ENCODE data around the gene SLX9. TPM values are rescaled to one million over a fixed set of nuclear protein-coding genes. Genes with fewer than 3 reads are reported as not detected.
"Not testable (repeated sequence)": the region's sequence is repeated elsewhere in the genome, so short reads cannot be mapped to it uniquely, and the experiment has no call there.

Gene SLX9
- total RNA-seq, 1 donor from 2014 or later: 31.8 TPM

DNA sequence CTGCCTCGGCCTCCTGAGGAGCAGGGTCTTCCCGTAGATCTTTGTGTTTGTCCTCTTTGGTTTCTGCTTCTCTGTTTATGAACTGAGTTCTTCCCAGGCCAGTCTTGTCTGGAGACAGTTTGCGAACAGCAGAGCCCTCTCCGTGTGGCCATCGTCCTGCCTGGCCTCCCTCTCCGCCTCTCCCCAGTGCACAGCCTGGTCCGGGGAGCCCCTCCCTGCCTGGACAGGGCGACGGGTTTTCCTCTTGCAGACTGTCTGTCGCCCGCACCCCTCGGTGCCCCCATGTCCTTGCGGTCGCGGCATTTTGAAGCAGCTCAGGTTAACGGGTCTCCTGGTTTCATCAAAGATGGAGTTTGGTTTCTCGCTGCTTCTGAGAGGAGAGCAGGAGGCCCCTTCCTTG lies 34.8 kb downstream of the SLX9 start:
- TF ChIP-seq, protein P1, sequence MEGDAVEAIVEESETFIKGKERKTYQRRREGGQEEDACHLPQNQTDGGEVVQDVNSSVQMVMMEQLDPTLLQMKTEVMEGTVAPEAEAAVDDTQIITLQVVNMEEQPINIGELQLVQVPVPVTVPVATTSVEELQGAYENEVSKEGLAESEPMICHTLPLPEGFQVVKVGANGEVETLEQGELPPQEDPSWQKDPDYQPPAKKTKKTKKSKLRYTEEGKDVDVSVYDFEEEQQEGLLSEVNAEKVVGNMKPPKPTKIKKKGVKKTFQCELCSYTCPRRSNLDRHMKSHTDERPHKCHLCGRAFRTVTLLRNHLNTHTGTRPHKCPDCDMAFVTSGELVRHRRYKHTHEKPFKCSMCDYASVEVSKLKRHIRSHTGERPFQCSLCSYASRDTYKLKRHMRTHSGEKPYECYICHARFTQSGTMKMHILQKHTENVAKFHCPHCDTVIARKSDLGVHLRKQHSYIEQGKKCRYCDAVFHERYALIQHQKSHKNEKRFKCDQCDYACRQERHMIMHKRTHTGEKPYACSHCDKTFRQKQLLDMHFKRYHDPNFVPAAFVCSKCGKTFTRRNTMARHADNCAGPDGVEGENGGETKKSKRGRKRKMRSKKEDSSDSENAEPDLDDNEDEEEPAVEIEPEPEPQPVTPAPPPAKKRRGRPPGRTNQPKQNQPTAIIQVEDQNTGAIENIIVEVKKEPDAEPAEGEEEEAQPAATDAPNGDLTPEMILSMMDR (IDR thresholded peaks at IDR 0.05; ENCODE audit: unreplicated experiment): no peak
- Mint-ChIP-seq H3K36me3 (peaks cover 13% of the 10 kb centered on the region), H3K27me3 (ENCODE audit: low read depth) (no peaks in the 10 kb centered on the region), H3K4me3 (no peak overlapping the region), H3K27ac (no peak overlapping the region), H3K9me3 (no peaks in the 10 kb centered on the region), H3K4me1 (peaks cover 7% of the 10 kb centered on the region)
- no peak for DNase-seq (ENCODE audit: low spot score in 2 of 2, unreplicated experiment in 2 of 2)

DNA sequence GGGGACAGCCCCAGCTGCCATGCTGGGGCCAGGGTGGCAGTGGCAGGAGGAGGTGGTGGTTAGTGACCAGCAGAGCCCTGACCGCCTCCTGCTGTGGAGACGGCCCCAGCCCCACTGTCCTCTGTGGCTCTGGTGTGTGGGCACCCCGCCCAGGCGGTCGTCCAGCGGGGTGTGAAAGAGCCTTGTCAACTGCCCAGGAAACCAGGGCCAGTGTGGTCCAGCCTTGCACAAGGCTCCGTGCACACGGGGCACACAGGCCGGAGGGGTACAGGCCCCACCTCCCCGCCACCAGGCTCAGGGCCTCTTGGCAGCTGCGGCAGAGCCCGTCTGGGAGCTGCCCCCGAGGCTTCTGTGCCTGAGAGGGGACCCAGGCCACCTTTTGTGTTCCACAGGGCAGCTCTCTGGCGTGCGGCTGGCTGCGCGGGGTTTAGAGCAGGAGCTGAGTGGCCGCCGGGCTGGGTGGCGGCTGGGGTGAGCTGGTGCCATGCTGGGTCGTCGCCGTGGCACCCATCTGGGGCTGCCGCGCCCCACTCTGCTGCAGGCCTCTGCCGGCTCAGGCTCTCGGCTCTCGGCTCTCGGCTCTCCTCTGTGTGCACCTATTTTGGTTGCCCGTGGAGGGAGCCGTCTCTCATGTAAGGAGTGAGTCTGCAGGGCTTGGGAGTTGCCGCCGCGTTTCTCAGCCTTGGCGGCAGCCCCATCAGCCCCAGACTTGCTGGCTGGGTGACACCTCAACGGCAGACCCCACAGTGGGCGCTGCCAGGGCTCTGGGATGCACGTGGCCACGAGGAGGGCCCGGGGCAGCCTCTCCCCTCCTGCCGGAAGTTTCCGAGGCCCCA lies 36.1 kb downstream of the SLX9 start:
- Mint-ChIP-seq H3K27ac (no peak overlapping the region), H3K36me3 (peaks cover 8% of the 10 kb centered on the region), H3K4me1 (no peaks in the 10 kb centered on the region), H3K9me3 (no peaks in the 10 kb centered on the region), H3K4me3 (no peak overlapping the region), H3K27me3 (ENCODE audit: low read depth) (no peaks in the 10 kb centered on the region)
- TF ChIP-seq, protein P1 (IDR thresholded peaks at IDR 0.05; ENCODE audit: unreplicated experiment): no peak
- DNase-seq (ENCODE audit: low spot score in 2 of 2, unreplicated experiment in 2 of 2): no peak

DNA sequence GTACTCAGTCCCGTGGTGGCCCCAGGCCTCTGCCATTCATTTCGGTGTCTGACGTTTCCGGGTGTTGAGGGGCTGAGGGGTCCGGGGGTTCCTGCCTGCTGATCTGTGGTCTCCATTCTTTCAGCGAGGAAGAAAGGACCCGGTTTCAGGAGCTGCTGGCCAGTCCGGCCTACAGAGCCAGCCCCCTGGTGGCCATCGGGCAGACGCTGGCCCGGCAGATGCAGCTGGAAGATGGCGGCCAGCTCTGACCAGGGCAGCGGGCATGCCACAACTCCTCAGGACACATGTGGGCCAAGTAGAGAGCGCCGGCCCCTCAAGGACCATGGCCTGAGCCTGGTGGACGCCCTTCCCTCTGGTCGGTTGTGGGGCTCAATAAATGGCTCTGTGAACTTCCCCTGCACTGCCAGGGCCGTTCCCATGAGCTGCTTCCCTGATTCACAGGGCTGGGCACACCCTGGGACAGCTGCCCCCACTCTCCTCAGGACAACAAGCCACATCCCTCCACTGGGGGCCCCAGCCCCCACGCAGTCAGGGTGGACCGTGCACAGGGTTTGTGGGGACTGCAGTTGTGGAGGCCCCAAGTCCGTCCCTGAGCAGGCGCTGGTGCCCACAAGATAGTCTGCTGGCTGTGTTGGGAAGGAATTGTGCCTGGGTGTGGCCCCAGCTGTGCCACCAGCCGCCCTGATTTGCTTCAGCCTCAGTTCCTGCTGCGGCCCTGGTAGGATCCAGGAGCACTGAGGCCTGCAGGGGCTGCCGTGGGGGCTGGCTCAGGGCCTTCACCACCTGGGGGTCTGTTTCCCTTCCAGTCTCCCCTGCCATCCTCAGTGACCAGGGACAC lies 36.9 kb downstream of the SLX9 start:
- H3K9me3 Mint-ChIP-seq; DNase-seq (ENCODE audit: low spot score in 2 of 2, unreplicated experiment in 2 of 2); H3K27me3 Mint-ChIP-seq (ENCODE audit: low read depth); H3K4me3 Mint-ChIP-seq; H3K27ac Mint-ChIP-seq; H3K4me1 Mint-ChIP-seq; H3K36me3 Mint-ChIP-seq: not testable (repeated sequence)
- TF ChIP-seq, protein P1 (IDR thresholded peaks at IDR 0.05; ENCODE audit: unreplicated experiment): peak; percentile 55

DNA sequence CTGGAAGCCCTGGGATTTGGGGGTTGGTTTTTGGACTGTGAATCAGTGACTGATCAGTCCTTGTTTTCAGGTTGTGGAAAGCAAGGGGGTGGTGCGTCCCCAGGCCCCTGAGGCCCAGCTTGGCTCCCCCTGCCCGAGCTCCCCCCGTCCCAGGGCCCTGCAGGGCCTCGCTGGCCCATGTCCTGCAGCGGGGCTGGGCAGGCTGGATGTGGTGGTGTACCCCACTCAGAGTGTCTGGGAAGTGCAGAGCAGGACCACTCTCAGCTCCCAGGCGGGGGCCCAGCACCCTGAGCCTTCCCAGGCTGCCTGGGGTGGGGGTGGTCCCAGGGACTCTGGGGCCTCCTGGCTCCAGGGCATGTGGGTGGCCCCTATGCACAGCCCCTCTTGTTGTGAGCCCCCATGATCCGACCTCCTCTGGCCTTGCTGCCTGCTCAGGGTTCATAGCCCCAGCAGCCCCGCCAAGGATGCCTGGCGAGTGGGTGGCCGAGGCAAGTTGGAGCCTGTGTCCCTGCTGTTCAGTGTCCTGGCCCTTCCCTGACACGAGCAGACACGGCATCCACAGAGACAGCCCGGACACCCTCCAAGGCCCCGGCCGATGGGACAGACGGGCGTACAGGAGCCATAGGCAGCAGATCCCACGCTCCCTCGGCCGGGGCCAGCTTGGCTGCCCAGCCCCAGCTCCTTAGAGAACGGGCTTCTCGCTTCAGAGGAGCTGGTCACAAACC lies 37.9 kb downstream of the SLX9 start:
- peaks cover 8% of the 10 kb centered on the region for H3K36me3 Mint-ChIP-seq
- peak overlapping the region; percentile 53 for H3K27ac Mint-ChIP-seq
- H3K4me1 Mint-ChIP-seq: peaks cover 6% of the 10 kb centered on the region
- H3K27me3 Mint-ChIP-seq (ENCODE audit: low read depth): no peaks in the 10 kb centered on the region
- no peaks in the 10 kb centered on the region for H3K9me3 Mint-ChIP-seq
- TF ChIP-seq, protein P1 (IDR thresholded peaks at IDR 0.05; ENCODE audit: unreplicated experiment): no peak
- H3K4me3 Mint-ChIP-seq: no peak overlapping the region
- DNase-seq (ENCODE audit: low spot score in 2 of 2, unreplicated experiment in 2 of 2): no peak

DNA sequence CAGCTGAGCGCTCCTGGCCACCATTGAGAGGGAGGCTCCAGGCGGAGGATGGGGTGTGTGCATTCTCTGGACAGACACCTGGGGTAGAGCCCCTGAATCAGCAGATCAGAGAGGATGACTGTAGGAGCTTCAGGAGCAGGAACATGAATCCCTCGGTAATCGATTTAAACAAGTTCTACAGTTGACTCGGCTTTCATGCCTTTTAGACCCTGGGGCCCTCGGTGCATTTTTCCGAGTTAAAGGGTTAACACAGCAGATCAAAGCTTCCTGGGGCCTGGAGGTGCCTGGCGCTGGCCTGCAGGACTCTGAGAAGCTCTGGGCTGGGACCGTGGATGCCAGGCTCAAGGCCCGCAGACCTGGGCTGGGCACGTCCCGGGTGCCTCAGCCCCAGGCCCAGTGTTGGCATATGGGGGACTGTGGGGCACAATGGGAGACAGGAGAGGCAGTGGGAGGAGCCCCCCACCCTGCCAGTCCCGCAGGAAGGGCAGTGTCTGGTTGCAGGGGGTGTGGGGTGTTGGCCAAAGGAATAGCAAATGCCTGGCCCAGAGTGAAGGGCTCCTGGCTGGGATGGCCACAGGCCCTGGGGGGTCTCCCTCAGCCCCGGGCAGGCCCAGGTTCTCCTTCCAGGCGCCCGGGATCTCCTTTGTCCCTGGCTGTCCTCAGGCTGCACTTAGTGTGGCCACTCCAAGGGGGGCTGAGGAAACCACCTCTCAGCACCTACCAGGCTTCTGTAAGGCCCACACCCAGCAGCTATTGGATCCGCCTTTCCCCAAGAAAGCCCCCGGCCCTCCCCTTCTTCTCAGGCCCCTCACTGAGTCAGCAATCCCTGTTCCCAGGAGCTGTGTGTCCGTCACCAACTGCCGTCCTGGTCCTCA lies 40.1 kb downstream of the SLX9 start:
- no peaks in the 10 kb centered on the region for H3K27me3 Mint-ChIP-seq (ENCODE audit: low read depth)
- TF ChIP-seq, protein P1 (IDR thresholded peaks at IDR 0.05; ENCODE audit: unreplicated experiment): no peak
- no peak for DNase-seq (ENCODE audit: low spot score in 2 of 2, unreplicated experiment in 2 of 2)
- peaks cover 2% of the 10 kb centered on the region for H3K36me3 Mint-ChIP-seq
- no peaks in the 10 kb centered on the region for H3K9me3 Mint-ChIP-seq
- peak overlapping the region; percentile 34 for H3K27ac Mint-ChIP-seq
- no peak overlapping the region for H3K4me3 Mint-ChIP-seq
- H3K4me1 Mint-ChIP-seq: peaks cover 11% of the 10 kb centered on the region
